Measurements from ENCODE around the gene CLSTN2. TPM values are rescaled to one million over a fixed set of nuclear protein-coding genes. Genes with fewer than 3 reads are reported as not detected.

Gene CLSTN2
- total RNA-seq, 1 experiment from 2014 or later, result not detected

- intact Hi-C loops (cut with micrococcal nuclease; ENCODE audit: unreplicated experiment), result no loop called here
- ChIA-PET POLR2A (ENCODE audit: unreplicated experiment) (interaction anchor here (0.7 kb wide), 1 partner anchor 1017 kb away, joined by 6 read pairs; no protein-coding TSS in a partner anchor), CTCF (no interaction called here)
- Histone ChIP-seq H3K9me3 (ENCODE audit: insufficient read depth, low read depth) (no peaks in the 10 kb centered on the region), H3K36me3 (ENCODE audit: low read depth) (no peaks in the 10 kb centered on the region), H2AFZ (no peak overlapping the region), H3K4me1 (replicated peaks; ENCODE audit: insufficient read depth) (no peaks in the 10 kb centered on the region), H3F3A (ENCODE audit: insufficient read depth, low read depth) (no peaks in the 10 kb centered on the region), H3K9me2 (ENCODE audit: insufficient read depth) (no peaks in the 10 kb centered on the region), H3K27ac (no peak overlapping the region), H4K20me1 (ENCODE audit: insufficient read depth) (no peaks in the 10 kb centered on the region), H3K4me2 (no peak overlapping the region), H3K79me2 (ENCODE audit: low read depth) (no peaks in the 10 kb centered on the region), H3K27me3 (ENCODE audit: insufficient read depth, low read depth) (no peaks in the 10 kb centered on the region; the same call in 1 of the 2 replicates), H3K4me3 (no peak overlapping the region)
- DNase-seq, result no peak
- TF ChIP-seq EZH2 (IDR thresholded peaks at IDR 0.05; ENCODE audit: low read depth) (no peak), CTCF (conservative IDR thresholded peaks at IDR 0.05) (no peak)
- no TSS peak for BruUV-seq (replicated peaks)
These were observed 298.7 kb downstream of the CLSTN2 start for GRCh38 chr3:140233702-140234101.

- POLR2A ChIA-PET (ENCODE audit: unreplicated experiment), result interaction anchor here (0.7 kb wide), 1 partner anchor 1017 kb away, joined by 6 read pairs; no protein-coding TSS in a partner anchor
- Histone ChIP-seq H4K20me1 (ENCODE audit: insufficient read depth) (no peaks in the 10 kb centered on the region), H3K4me1 (replicated peaks; ENCODE audit: insufficient read depth) (no peaks in the 10 kb centered on the region), H2AFZ (no peak overlapping the region), H3K36me3 (ENCODE audit: low read depth) (no peaks in the 10 kb centered on the region), H3K4me3 (no peak overlapping the region), H3F3A (ENCODE audit: insufficient read depth, low read depth) (no peaks in the 10 kb centered on the region), H3K27ac (no peak overlapping the region), H3K4me2 (no peak overlapping the region), H3K9me3 (ENCODE audit: insufficient read depth, low read depth) (no peaks in the 10 kb centered on the region), H3K9me2 (ENCODE audit: insufficient read depth) (no peaks in the 10 kb centered on the region), H3K27me3 (ENCODE audit: insufficient read depth, low read depth) (no peaks in the 10 kb centered on the region; the same call in 1 of the 2 replicates), H3K79me2 (ENCODE audit: low read depth) (no peaks in the 10 kb centered on the region)
- BruUV-seq (replicated peaks), result no TSS peak
- CTCF ChIA-PET, result no interaction called here
- no peak for DNase-seq
- TF ChIP-seq EZH2 (IDR thresholded peaks at IDR 0.05; ENCODE audit: low read depth) (no peak), CTCF (conservative IDR thresholded peaks at IDR 0.05) (no peak)
- intact Hi-C loops (cut with micrococcal nuclease; ENCODE audit: unreplicated experiment), result no loop called here
These were observed 299.3 kb downstream of the CLSTN2 start for GRCh38 chr3:140234256-140234655.

- intact Hi-C loops (cut with micrococcal nuclease; ENCODE audit: unreplicated experiment), result no loop called here
- H4K20me1 ChIP-seq (ENCODE audit: insufficient read depth), result no peaks in the 10 kb centered on the region
- no peaks in the 10 kb centered on the region for H3F3A ChIP-seq (ENCODE audit: insufficient read depth, low read depth)
- H3K79me2 ChIP-seq (ENCODE audit: low read depth), result no peaks in the 10 kb centered on the region
- H3K4me3 ChIP-seq, result no peak overlapping the region
- no peaks in the 10 kb centered on the region for H3K9me2 ChIP-seq (ENCODE audit: insufficient read depth)
- H3K27ac ChIP-seq, result no peak overlapping the region
- no TSS peak for BruUV-seq (replicated peaks)
- TF ChIP-seq EZH2 (IDR thresholded peaks at IDR 0.05; ENCODE audit: low read depth) (no peak), CTCF (conservative IDR thresholded peaks at IDR 0.05) (no peak)
- no peaks in the 10 kb centered on the region; the same call in 1 of the 2 replicates for H3K27me3 ChIP-seq (ENCODE audit: insufficient read depth, low read depth)
- no peak overlapping the region for H2AFZ ChIP-seq
- H3K4me2 ChIP-seq, result no peak overlapping the region
- CTCF ChIA-PET, result no interaction called here
- POLR2A ChIA-PET (ENCODE audit: unreplicated experiment), result no interaction called here
- H3K9me3 ChIP-seq (ENCODE audit: insufficient read depth, low read depth), result no peaks in the 10 kb centered on the region
- no peaks in the 10 kb centered on the region for H3K36me3 ChIP-seq (ENCODE audit: low read depth)
- H3K4me1 ChIP-seq (replicated peaks; ENCODE audit: insufficient read depth), result no peaks in the 10 kb centered on the region
- no peak for DNase-seq
These were observed 302.0 kb downstream of the CLSTN2 start for GRCh38 chr3:140236836-140237501.

All from PC-9 (cell line).